Measurements from ENCODE around the gene FAM186B.

The FAM186B gene

DNA sequence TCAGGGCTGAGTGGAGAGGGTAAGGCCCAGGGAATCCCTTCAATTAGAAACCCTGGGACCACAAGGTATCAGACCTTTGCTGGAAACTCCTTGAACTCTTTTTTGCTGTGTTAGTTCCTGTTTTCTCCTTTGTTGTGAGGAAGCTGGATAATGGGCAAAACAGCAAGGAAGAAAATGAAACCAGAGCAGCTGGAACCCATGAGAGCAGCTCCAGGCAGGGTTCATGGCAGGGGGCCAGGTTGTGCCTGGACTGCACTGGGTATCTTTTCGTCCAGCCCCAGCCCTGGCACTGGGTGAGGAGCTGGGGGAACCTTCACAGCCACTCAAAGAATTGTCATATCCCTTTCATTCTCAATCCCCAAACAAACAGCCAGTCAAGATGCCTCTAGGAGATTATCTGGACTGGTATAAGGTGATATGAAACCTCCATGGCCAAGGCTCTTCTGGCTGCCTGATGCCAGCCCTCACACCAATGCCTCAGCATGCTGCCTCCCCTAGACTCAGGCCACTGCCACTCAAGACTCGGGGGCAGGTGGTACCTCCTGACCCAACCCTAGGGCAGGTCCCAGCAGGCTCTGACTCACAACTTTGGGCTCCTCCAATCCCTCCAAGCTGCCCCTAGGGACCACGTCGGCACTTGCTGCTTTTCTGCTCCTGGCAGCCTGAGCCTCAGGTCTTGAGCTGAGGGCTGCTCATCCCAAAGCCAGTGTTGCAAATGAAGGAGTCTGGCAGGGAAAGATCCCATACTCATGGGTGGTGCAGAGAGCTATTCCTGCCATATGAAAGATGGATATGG is 16.5 kb downstream of the FAM186B start:
- TF ChIP-seq, protein P1, sequence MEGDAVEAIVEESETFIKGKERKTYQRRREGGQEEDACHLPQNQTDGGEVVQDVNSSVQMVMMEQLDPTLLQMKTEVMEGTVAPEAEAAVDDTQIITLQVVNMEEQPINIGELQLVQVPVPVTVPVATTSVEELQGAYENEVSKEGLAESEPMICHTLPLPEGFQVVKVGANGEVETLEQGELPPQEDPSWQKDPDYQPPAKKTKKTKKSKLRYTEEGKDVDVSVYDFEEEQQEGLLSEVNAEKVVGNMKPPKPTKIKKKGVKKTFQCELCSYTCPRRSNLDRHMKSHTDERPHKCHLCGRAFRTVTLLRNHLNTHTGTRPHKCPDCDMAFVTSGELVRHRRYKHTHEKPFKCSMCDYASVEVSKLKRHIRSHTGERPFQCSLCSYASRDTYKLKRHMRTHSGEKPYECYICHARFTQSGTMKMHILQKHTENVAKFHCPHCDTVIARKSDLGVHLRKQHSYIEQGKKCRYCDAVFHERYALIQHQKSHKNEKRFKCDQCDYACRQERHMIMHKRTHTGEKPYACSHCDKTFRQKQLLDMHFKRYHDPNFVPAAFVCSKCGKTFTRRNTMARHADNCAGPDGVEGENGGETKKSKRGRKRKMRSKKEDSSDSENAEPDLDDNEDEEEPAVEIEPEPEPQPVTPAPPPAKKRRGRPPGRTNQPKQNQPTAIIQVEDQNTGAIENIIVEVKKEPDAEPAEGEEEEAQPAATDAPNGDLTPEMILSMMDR (IDR thresholded peaks at IDR 0.05; ENCODE audit: low read depth, low read length, missing control alignments): no peak
- no peak overlapping the region for H3K4me3 ChIP-seq (ENCODE audit: low read depth, low read length)
- no peak for DNase-seq (ENCODE audit: low read depth)
- in situ Hi-C loops (cut with HindIII; ENCODE audit: low sequenced_read_pairs): no loop called here

- no peak for DNase-seq (ENCODE audit: low read depth)
- no peak overlapping the region for H3K4me3 ChIP-seq (ENCODE audit: low read depth, low read length)
- in situ Hi-C loops (cut with HindIII; ENCODE audit: low sequenced_read_pairs): no loop called here
- TF ChIP-seq, protein P1 (IDR thresholded peaks at IDR 0.05; ENCODE audit: low read depth, low read length, missing control alignments): no peak
Measured at GRCh38 chr12:49588281-49588680, 17.2 kb downstream of the FAM186B start.

DNA sequence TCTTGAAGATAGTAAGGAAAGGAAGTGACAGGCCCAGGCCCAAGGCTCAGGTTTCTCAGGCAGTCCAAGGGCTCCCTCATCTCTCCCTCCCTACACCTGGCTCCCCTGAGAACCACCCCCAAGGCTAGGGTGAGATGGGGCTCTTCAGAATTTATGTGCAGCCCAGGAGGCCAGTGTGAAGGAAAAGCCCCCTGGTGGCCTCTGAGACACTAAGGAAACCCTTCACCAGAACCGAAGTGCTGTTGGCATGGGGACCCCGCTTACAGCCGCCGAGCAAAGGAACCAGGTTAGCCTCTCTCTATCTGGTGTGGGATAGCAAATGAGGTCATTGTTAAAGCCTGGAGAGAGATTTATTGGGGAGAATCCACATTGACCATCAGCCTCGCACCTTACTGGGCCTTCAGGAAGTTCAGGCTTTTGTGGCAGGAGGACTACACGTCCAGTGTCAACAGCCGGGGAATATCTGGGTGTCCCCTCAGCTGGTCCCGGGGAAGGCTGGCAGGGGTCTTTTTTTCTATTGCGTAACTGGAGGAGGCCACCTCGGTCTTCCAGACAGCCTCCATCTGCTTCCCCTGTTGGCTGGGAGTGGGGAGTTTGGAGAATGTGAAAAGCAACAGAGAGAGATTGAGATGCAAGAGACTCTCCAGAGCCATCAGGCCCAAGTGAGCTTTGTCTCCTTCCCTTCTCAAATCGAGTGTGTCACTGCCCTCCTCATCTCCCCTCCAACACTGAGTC is 18.1 kb downstream of the FAM186B start:
- in situ Hi-C loops (cut with HindIII; ENCODE audit: low sequenced_read_pairs): no loop called here
- no peak overlapping the region for H3K4me3 ChIP-seq (ENCODE audit: low read depth, low read length)
- TF ChIP-seq, protein P1 (IDR thresholded peaks at IDR 0.05; ENCODE audit: low read depth, low read length, missing control alignments): peak; percentile 12
- DNase-seq (ENCODE audit: low read depth): no peak

GRCh38 chr12:49585477-49586459 is 19.7 kb downstream of the FAM186B start:
- TF ChIP-seq, protein P1 (IDR thresholded peaks at IDR 0.05; ENCODE audit: low read depth, low read length, missing control alignments): no peak
- in situ Hi-C loops (cut with HindIII; ENCODE audit: low sequenced_read_pairs): no loop called here
- no peak overlapping the region for H3K4me3 ChIP-seq (ENCODE audit: low read depth, low read length)
- DNase-seq (ENCODE audit: low read depth): no peak

- TF ChIP-seq, protein P1 (IDR thresholded peaks at IDR 0.05; ENCODE audit: low read depth, low read length, missing control alignments): no peak
- in situ Hi-C loops (cut with HindIII; ENCODE audit: low sequenced_read_pairs): no loop called here
Measured at GRCh38 chr12:49584591-49584990, 20.8 kb downstream of the FAM186B start.

More at GRCh38 chr12:49584591-49584990, 20.8 kb downstream of the FAM186B start:
- DNase-seq (ENCODE audit: low read depth): no peak
- H3K4me3 ChIP-seq (ENCODE audit: low read depth, low read length): no peak overlapping the region
